Central memory CD4-positive, alpha-beta T cell (primary cell): ENCODE results near the gene OR1J2.
"Not testable (repeated sequence)": the region's sequence is repeated elsewhere in the genome, so short reads cannot be mapped to it uniquely, and the experiment has no call there.

ENCODE experiments used
- DNase-seq: peaks from one replicate; pipeline ENCODE4 v3.0.0; 2022
- total RNA-seq, 3 experiments: gene quantifications; one replicate each; lab custom pipeline; 2026; lab: John Stamatoyannopoulos, UW

The OR1J2 gene, protein sequence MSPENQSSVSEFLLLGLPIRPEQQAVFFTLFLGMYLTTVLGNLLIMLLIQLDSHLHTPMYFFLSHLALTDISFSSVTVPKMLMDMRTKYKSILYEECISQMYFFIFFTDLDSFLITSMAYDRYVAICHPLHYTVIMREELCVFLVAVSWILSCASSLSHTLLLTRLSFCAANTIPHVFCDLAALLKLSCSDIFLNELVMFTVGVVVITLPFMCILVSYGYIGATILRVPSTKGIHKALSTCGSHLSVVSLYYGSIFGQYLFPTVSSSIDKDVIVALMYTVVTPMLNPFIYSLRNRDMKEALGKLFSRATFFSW
- total RNA-seq, result 0 reads per million in 3 experiments

DNA sequence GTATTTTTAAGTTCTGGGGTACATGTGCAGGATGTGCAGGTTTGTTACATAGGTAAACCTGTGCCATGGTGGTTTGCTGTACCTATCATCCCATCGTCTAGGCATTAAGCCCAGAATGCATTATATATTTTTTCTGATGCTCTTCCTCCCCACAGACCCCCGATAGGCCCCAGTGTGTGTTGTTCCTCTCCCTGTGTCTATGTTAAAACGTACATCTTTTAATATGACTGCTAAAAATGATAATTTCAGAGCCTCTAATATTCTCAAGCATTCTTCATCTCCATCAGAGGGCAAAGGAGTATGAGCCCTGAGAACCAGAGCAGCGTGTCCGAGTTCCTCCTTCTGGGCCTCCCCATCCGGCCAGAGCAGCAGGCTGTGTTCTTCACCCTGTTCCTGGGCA, at the start of gene OR1J2:
Gene OR1J2, plus strand, starts transcription at position 301 of the 400 bp plus-strand sequence. Its CDS starts 0 bp downstream, at position 301.
- DNase-seq, result no peak

DNA sequence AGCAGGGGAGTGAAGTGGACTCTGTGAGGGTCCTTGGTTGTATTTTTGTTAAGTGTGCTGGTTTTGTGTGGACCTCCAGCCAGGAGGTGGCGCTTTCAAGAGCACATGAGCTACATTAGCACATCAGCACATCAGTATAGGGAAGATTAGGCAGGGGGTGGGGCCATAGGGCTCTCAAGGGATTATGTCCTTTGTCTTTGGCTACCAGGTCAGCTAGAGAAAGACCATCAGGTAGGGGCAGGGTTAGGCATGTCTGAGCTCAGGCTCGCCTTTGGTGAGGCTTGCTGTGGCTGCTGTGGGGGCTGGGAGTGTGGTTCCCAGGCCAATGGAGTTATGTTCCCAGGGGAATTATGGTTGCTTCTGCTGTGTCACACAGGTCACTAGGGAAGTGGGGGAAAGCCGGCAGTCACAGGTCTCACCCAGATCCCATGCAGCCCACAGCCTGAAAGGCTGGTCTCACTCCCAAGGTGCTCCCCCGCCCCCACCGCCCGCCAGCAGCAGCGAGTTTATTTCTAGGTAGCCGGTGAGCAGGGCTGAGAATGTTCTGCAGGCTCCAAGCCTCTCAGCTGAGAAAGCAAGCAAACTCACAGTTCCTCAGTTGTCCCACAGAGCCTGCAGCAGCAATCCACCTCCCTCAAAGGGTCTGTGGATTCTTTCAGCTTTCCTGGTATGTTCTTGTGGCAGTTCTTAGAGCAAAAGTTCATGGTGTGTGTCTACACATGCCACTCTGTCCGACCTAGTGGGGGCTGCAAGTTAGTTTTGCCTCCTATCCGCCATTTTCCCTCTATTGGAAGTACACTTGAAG, 46.6 kb upstream of the OR1J2 start:
- no peak for DNase-seq

DNA sequence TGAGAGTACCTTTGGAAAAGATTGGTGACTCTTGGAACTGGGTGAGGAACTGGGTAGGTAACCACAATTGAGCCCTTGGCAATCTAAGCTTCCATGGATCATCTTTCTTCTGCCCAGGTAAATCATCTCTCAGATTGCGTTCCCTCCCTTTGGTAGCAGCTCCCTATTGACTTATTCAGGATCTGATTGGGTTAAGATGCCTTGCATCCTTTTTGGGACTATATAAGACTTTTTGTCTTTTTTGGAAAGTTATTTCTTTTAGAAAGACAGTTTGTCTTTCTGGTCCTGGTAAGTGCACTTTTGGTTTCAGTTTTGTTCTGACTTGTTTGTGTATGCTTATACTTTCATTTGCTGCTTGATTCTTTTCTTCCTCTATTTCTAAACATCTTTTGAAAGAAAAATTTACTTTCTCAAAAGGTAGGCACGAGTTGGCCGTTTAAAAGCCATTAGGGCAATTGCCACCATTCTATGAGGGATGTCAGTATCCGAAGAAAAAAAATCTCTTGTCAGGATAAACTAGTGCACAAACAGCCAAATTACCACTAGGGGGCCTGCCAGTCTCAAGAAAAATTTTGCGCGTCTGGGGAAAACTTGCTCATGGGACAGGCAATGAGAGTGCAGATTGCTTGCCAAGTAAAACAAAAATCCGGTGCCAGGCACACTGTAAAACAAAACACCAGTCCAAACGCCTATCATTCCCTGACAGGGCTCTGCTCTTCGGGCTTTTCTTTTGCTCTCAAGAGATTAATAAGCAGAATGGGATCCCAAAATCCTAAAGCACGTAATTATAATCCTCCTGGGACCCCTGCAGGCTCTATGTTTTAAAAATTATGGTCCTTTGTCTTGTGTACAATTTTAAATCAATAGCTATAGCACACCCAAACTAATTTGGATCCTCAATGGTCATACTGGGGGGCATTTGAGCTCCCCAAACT, 45.7 kb upstream of the OR1J2 start:
- peak; percentile 62 for DNase-seq

DNA sequence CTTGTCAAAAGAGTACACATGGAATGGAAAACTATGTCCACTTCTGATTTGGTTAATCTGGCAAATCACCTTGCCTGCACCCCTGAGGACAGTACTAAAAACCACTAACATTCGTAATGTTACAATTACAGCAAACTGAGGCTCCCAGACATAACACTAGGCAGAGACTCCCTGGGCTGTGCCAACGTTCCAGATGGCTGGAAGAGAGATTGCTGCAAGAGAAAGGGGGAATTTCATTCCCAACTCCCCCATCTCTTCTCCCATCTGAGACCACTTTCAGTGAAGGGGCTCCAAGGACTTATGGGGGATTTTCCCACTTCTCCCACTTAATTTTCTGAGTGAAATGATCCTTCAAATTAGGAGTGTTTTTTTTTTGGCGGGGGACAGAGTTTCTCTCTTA, 44.1 kb upstream of the OR1J2 start:
- no peak for DNase-seq

DNA sequence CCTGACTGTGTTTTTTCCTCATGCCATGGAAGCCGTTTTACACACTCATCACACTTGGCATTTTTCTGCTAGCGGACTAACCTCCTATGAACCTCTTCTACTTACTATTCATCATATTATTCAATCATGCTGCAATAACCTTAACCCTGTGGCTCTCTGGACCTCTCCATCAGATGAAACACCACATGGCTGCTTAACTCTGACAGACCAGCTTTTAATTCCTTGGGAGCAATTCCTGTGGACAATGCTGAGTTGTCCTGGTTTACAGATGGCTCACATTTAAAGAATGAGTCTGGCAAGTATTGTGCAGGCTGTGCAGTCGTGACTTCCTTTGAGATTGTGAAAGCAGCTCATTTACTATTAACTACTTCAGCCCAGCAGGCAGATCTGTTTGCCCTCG, 41.9 kb upstream of the OR1J2 start:
- DNase-seq, result no peak

DNA sequence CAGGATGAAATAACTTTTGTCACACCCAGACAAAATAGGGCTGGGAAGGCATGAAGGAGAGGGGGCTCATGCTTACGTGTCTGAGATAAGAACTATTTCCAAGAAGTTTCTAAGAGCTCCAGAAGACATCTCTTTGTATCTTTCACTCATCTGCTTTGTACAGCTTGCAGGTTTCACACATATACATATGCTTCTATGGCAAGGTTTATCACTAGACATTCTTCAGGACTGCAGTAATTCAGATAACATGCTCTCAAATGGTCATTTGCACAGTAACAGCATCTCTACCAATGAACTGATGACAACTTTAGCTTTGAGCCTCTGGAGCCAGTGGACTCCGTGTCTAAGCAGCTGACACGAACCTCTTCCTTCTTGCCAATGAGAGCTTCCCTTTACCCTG, 36.0 kb upstream of the OR1J2 start:
- DNase-seq, result no peak

DNA sequence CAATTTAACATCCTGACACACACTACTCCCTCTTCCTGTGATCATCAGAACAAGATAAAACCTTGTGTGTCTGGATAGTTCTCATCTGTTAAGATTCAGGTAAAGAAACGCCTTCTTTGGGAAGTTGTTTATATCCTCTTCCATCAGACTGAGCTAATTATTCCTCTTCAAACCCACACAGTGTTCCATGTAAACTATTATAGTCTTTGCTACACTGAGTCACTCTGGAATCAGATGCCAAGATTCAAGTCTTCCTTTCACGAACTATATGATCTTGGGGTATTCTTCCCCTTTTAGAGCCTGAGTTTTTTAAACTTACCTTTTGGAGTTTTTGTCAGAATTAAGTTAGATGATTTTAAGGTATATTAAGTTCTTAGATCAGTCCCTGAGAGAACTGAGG, 34.9 kb upstream of the OR1J2 start:
- DNase-seq, result no peak

DNA sequence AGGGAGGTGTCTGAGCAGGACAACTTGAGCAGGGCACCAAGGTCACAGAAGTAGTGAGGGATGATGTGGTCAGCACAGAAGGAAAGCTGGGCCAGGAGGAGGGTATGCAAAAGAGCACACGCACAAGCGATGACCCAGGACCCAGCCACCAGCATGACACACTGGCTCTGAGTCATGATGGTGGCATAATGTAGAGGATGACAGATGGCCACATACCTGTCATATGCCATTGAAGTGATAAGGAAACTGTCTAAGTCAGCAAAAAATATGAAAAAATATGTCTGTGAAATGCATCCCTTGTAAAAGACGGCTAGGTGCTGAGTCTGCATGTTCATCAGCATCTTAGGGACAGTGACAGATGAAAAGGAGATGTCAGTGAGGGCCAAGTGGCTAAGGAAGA, 33.3 kb upstream of the OR1J2 start:
- no peak for DNase-seq

DNA sequence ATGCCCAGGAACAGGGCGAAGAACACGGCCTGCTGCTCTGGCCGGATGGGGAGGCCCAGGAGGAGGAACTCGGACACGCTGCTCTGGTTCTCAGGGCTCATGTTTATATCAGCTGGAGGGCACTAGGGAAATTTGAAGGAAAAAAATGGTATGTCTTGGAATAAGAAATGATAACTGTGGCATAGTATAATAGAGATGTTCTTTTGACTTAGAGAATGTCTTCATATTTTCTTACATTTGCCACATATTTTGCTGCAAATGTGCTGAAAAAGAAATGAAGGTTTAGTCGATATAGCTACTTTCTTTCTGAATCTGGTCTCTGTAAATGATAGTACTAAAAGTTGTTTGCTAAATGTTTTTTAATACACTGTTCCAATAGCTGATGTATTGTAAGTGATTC, 32.8 kb upstream of the OR1J2 start, which contains the start of gene OR1J1:
Gene OR1J1, minus strand, starts transcription at position 101 of the 400 bp plus-strand sequence. Its CDS starts 0 bp downstream, at position 101.
- DNase-seq, result no peak

DNA sequence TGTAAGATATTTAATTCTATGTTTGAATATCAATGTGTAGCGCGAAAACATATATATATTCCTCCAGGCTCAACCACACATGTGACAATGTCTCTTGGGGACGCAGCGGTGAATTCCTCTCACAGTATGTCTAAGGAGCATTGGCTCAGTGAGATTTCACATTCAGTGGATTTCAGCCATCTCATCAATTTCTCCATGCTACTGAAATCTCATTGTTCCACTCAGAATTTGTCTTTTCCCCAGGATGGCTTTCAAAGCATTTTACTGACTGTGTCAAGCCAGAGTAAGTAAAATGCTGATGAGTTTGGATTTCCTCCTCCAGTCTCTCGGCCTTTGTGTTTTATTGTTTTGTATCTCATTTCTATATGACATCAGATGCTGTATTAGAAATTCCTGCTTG, 31.5 kb upstream of the OR1J2 start:
- no peak for DNase-seq

DNA sequence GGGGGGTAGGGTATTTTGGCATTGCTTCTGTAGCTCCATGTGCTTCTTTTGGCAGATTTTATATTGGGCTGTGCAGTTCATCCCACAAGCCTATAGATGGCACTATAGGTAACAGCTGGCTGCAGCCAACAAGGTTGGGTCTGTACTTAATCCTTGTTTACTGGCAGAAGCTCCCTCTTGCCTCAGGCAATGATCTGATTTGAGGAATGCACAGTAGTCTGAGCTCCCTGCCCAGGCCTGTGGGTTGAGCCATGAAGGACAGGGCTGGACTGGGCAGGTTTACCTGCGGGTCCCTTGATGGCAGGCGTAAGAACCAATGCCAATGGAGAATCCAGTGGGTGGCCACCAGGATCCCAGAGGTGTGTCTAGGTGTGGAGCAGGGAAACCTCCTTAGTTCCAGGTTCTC, 11.7 kb upstream of the OR1J2 start:
- DNase-seq, result peak; percentile 2

DNA sequence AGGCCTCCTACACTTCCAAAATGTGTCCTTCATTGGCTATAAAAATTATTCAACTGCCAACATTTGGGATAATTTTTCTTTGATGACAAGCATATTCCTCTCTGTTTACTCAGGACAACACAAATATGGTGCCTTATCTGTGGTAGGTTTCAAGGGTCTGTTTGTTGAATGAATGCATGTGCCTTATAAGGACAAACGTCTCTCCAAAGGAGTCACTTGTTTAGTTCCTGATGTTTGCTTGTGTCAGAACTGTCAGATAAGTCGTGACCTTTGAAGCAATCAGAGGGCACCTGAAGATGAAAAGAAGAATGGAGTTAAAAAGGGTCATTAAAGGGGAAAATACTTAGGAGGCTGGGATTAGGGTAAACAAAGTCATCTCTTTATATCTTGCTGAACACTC, 3.6 kb upstream of the OR1J2 start:
- DNase-seq, result no peak

DNA sequence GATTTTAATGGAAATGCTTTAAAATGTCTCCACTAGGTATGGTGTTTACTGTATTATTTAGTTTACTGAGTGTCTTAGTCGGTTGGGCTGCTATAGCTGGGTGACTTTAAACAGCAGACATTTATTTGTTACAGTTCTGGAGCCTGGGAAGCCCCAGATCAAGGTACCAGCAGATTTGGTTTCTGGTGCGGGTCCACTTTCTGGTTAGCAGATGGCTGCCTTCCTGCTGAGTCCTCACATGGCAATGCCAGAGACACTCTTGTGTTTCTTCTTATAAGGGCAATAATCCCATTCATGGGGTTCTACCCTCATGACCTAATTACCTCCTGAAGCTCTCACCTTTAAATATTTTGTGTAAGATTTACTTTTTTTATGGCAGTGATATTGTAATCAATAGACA, 7.6 kb downstream of the OR1J2 start:
- no peak for DNase-seq

DNA sequence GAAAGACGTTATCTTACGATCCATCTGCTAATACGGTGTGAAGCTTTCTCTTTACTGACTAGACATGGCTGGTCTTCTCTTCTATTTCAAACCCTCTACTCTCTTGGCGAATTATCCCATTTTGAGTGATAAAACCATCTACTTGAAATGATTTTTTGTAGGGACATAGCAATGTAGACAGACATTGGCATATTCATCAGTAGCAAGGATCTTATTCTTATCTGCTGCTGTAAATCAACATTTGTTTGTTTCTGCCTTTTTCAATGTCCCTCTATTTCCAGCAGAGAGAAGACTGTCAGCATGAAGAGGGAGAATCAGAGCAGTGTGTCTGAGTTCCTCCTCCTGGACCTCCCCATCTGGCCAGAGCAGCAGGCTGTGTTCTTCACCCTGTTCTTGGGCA, 8.2 kb downstream of the OR1J2 start, which contains the start of gene OR1J4:
Gene OR1J4, plus strand, starts transcription at position 301 of the 400 bp plus-strand sequence. Its CDS starts 0 bp downstream, at position 301.
- no peak for DNase-seq

DNA sequence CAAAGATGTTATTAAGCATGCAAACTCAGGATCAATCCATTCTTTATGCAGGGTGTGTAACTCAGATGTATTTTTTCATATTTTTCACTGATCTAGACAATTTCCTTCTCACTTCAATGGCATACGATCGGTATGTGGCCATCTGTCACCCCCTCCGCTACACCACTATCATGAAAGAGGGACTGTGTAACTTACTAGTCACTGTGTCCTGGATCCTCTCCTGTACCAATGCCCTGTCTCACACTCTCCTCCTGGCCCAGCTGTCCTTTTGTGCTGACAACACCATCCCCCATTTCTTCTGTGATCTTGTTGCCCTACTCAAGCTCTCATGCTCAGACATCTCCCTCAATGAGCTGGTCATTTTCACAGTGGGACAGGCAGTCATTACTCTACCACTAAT, 8.8 kb downstream of the OR1J2 start:
- no peak for DNase-seq

DNA sequence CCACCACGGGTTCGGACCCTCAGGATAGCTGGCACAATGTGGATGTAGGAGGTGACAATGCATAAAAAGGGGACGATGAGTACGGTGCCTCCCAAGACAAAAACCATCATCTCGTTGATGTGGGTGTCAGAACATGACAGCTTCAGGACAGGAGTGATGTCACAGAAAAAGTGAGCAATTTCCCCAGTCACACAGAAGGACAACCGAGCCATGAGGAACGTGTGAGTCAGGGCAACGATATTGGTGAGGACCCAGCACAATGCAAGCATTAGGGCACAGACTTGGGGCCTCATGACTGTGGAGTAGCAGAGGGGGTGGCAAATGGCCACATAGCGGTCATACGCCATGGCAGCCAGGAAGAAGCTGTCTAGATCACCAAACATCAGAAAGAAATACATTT, 16.0 kb downstream of the OR1J2 start:
- DNase-seq, result no peak

DNA sequence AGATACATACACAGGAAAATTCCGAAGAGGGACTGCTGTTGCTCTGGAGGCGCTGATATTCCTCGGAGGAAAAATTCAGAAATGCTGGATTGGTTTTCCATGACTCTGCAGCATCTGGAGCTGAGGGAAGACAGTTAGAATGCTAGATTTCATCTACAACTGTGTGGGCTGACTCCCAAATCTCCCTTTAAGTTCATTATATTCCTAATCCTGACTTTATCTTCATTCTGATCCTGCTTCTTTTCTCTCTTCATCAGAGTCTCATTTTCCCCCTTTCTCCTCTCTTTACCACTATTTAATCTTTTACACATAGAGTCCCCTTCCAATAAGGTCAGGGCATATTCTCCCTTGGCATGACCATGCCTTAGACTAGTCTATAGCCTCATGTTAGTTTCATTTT, 16.6 kb downstream of the OR1J2 start, which contains the start of gene OR1N1:
Gene OR1N1, minus strand, starts transcription at position 101 of the 400 bp plus-strand sequence. Its CDS starts 0 bp downstream, at position 101.
- no peak for DNase-seq

DNA sequence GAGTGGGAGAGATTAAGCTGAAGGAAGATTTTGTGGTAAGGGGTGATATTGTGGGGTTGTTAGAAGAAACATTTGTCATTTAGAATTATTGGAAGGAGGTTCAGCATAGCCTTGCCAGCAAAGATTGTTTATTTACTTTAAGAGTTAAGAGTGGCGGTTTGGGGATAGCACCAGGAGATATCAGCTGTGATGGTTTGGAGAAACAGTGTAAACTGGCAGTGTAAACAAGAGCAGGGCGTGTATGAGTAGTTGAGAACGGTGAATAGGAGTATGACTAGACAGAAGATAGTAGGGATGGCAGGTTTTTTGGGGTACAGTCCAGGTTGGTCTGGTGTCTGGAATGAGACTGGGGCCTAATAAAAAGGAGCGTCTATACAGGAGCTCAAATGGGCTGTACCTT, 20.6 kb downstream of the OR1J2 start:
- not testable (repeated sequence) for DNase-seq

DNA sequence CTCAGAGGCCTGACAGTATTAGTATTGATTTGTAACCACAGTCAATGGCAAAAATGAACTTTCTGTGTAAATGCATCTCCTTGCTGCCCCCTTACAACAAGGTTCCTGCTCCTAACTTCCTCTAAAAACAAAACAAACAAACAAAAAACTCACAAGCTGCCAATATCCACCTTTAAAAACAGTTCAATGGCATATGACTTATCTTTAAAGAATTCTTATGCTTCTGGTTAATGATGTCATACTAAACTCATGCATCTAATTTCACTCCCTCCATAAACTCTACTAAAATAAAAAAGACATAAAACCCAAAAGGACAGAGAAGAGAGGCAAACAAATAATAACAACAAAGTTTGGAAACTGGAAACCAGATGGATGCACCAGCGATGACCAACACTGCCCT, 25.5 kb downstream of the OR1J2 start:
- no peak for DNase-seq

DNA sequence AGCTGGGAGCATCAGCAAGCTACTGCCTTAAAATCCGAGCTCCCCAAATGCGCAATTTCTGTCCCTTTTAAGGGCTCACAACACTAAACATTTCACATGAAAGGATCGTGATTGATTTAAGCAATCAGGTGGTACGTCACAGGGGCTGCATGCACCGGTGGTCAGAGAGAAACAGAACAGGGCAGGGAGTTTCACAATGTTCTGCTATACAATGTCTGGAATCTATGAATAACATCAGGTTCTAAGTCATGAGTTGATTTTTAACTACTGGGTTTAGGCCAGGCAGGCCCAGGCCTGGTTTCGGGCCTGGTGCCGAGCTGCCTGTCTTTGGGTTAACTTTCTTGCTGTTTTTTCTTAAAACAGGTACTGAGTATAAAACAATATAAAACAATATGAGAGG, 26.5 kb downstream of the OR1J2 start:
- not testable (repeated sequence) for DNase-seq

DNA sequence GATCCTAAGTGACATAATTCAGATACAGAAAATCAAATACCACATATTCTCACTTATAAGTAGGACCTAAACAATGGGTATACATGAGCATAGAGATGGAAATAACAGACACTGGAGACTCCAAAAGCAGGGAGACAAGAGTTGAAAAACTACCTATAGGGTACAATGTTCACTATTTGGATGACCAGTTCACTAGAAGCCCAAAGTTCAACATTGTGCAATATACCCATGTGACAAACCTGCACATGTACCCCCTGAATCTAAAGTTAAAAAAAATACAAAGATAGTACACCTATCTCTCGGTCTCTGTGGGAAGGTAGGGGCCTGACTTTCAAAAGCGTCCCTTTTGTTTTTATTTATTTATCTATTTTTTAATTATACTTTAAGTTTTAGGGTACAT, 28.2 kb downstream of the OR1J2 start:
- DNase-seq, result no peak

DNA sequence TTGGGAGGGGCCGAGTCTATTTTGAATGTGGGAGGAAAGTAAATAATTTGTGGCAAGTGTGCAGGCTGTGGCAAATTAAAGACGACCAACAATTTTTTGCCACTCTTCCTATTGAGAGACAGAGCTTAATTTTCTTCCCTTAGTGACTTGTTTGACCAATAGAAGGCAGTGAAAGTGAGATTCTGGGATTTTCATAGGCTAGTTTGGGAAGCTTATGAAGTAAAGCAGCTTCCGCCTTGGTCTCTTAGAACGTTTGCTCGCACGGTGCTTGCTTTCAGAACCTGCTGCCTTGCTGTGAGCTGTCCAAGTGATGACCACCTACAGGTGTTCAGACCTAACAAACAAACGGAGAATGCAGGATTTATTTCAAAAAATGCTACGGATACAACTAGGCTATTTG, 35.6 kb downstream of the OR1J2 start:
- no peak for DNase-seq

DNA sequence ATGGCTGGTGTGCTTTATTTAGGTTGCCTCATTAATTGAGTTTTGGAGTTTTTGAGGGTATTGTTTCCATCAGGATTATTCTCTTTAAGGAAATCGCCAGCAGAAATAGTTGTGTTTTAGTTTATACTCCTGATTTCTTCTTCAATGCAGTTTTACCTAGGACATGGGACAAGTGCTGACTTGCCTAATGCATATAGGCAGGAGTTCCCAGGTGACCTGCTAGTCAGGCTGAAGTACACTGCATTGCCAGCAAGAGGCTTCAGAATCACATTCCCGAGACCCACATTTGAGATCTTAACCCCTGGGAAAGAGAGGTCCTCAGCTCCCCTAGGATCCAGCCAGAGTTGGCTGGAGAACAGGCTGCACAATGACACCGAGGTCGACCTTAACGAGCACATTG, 40.8 kb downstream of the OR1J2 start:
- no peak for DNase-seq
